Measurements from ENCODE around the gene THSD4.

DNA sequence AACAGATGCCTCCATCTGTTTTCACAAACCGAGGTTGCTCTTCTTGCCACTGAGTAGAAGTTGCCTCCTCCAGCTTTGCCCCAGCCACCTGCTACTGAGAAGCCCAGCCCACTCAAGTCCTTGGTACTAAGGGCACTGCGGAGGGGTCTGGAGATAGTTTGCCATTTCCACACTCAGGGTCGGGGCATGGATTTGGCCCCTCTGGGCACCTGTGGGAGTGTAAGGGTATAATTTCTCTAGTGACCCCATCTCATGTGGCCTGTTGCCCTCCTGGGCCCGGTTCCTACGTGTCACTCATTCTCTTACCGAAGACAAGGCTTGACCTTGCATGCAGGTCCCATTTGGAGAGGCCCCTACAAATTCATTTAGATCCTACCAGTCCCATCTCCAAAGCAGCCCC is 79.0 kb downstream of the THSD4 start:
- TF ChIP-seq, protein P1, sequence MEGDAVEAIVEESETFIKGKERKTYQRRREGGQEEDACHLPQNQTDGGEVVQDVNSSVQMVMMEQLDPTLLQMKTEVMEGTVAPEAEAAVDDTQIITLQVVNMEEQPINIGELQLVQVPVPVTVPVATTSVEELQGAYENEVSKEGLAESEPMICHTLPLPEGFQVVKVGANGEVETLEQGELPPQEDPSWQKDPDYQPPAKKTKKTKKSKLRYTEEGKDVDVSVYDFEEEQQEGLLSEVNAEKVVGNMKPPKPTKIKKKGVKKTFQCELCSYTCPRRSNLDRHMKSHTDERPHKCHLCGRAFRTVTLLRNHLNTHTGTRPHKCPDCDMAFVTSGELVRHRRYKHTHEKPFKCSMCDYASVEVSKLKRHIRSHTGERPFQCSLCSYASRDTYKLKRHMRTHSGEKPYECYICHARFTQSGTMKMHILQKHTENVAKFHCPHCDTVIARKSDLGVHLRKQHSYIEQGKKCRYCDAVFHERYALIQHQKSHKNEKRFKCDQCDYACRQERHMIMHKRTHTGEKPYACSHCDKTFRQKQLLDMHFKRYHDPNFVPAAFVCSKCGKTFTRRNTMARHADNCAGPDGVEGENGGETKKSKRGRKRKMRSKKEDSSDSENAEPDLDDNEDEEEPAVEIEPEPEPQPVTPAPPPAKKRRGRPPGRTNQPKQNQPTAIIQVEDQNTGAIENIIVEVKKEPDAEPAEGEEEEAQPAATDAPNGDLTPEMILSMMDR (IDR thresholded peaks at IDR 0.05; ENCODE audit: insufficient read depth, low read length) = no peak
- no peak for TF ChIP-seq POLR2AphosphoS5 (IDR thresholded peaks at IDR 0.05; ENCODE audit: low read depth)
- TF ChIP-seq GABPA (IDR thresholded peaks at IDR 0.05; ENCODE audit: low read depth) = no peak
- TF ChIP-seq, protein P2, sequence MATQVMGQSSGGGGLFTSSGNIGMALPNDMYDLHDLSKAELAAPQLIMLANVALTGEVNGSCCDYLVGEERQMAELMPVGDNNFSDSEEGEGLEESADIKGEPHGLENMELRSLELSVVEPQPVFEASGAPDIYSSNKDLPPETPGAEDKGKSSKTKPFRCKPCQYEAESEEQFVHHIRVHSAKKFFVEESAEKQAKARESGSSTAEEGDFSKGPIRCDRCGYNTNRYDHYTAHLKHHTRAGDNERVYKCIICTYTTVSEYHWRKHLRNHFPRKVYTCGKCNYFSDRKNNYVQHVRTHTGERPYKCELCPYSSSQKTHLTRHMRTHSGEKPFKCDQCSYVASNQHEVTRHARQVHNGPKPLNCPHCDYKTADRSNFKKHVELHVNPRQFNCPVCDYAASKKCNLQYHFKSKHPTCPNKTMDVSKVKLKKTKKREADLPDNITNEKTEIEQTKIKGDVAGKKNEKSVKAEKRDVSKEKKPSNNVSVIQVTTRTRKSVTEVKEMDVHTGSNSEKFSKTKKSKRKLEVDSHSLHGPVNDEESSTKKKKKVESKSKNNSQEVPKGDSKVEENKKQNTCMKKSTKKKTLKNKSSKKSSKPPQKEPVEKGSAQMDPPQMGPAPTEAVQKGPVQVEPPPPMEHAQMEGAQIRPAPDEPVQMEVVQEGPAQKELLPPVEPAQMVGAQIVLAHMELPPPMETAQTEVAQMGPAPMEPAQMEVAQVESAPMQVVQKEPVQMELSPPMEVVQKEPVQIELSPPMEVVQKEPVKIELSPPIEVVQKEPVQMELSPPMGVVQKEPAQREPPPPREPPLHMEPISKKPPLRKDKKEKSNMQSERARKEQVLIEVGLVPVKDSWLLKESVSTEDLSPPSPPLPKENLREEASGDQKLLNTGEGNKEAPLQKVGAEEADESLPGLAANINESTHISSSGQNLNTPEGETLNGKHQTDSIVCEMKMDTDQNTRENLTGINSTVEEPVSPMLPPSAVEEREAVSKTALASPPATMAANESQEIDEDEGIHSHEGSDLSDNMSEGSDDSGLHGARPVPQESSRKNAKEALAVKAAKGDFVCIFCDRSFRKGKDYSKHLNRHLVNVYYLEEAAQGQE (IDR thresholded peaks at IDR 0.05; ENCODE audit: insufficient replicate concordance, low read depth) = no peak
- TF ChIP-seq SPI1 (IDR thresholded peaks at IDR 0.05; ENCODE audit: borderline replicate concordance, low read depth) = no peak

Measured in HL-60 (cell line).